ENCODE data around the gene ZGRF1. TPM values are rescaled to one million over a fixed set of nuclear protein-coding genes. Genes with fewer than 3 reads are reported as not detected.
A peak's percentile ranks its signal among the peaks of the same experiment; 100 is the strongest.
"Not testable (repeated sequence)": the region's sequence is repeated elsewhere in the genome, so short reads cannot be mapped to it uniquely, and the experiment has no call there.

Gene ZGRF1
- total RNA-seq, 4 donors from 2014 or later = 4.0 to 9.0 (median 4.6) TPM

GRCh38 chr4:112523008-112523721 lies 113.5 kb downstream of the ZGRF1 start:
- 10 to 11% methylated on average over 23 to 37 of the region's 37 CpGs for WGBS, 2 donors
- no peak for DNase-seq
- H3K36me3 ChIP-seq = no peaks in the 10 kb centered on the region
- H3K9me3 ChIP-seq = peaks cover 0 to 9% (median 0%) of the 10 kb centered on the region in 3 donors
- peak overlapping the region; percentile 11 to 62 (median 36) for H3K4me3 ChIP-seq
- peaks cover 0 to 36% (median 24%) of the 10 kb centered on the region in 3 donors for H3K4me1 ChIP-seq
- TF ChIP-seq CTCF (IDR thresholded peaks at IDR 0.05) (no peak), POLR2A (IDR thresholded peaks at IDR 0.05) (no peak)
- intact Hi-C loops (cut with DNase I) = loop anchor here (5.0 to 10.0 kb wide), 2 partner anchors 201 to 428 kb away; no protein-coding TSS in a partner anchor
- no peak overlapping the region for H3K27ac ChIP-seq
- peaks cover 20 to 100% (median 49%) of the 10 kb centered on the region in 4 donors for H3K27me3 ChIP-seq

GRCh38 chr4:112522431-112522830 lies 114.3 kb downstream of the ZGRF1 start:
- H3K36me3 ChIP-seq, H3K9me3 ChIP-seq, H3K27ac ChIP-seq, DNase-seq, H3K4me3 ChIP-seq: not testable (repeated sequence)
- Histone ChIP-seq H3K27me3 (peaks cover 21 to 100% (median 56%) of the 10 kb centered on the region in 4 donors), H3K4me1 (peaks cover 0 to 43% (median 24%) of the 10 kb centered on the region in 3 donors)
- intact Hi-C loops (cut with DNase I) = loop anchor here (5.0 to 10.0 kb wide), 2 partner anchors 200 to 428 kb away; no protein-coding TSS in a partner anchor
- 14 to 19% methylated on average over 10 to 17 of the region's 17 CpGs for WGBS, 2 donors

GRCh38 chr4:112521123-112522023 lies 115.3 kb downstream of the ZGRF1 start:
- peak overlapping the region in 1 of 4 donors; percentile 18 for H3K4me3 ChIP-seq
- WGBS, 2 donors = 12 to 15% methylated on average over 22 to 25 of the region's 30 CpGs
- TF ChIP-seq CTCF (IDR thresholded peaks at IDR 0.05) (no peak), POLR2A (IDR thresholded peaks at IDR 0.05) (no peak)

GRCh38 chr4:112520598-112521122 lies 116.0 kb downstream of the ZGRF1 start:
- Histone ChIP-seq H3K9me3 (peaks cover 0 to 9% (median 0%) of the 10 kb centered on the region in 3 donors), H3K27me3 (peaks cover 32 to 100% (median 65%) of the 10 kb centered on the region in 4 donors), H3K4me3 (peak overlapping the region in 1 of 4 donors; percentile 18), H3K27ac (no peak overlapping the region), H3K4me1 (peaks cover 17 to 60% (median 41%) of the 10 kb centered on the region in 3 donors), H3K36me3 (no peaks in the 10 kb centered on the region)
- DNase-seq = no peak
- 13 to 14% methylated on average over 12 to 25 of the region's 25 CpGs for WGBS, 2 donors
- intact Hi-C loops (cut with DNase I) = loop anchor here (5.0 to 10.0 kb wide), 2 partner anchors 198 to 426 kb away; no protein-coding TSS in a partner anchor
- TF ChIP-seq POLR2A (IDR thresholded peaks at IDR 0.05) (no peak), CTCF (IDR thresholded peaks at IDR 0.05) (no peak)

More at GRCh38 chr4:112521123-112522023, 115.3 kb downstream of the ZGRF1 start:
- Histone ChIP-seq H3K36me3 (no peaks in the 10 kb centered on the region), H3K27me3 (peaks cover 32 to 100% (median 65%) of the 10 kb centered on the region in 4 donors), H3K27ac (no peak overlapping the region), H3K4me1 (peaks cover 9 to 53% (median 34%) of the 10 kb centered on the region in 3 donors), H3K9me3 (peaks cover 0 to 9% (median 0%) of the 10 kb centered on the region in 3 donors)
- intact Hi-C loops (cut with DNase I) = loop anchor here (5.0 to 10.0 kb wide), 2 partner anchors 199 to 427 kb away; no protein-coding TSS in a partner anchor
- DNase-seq = no peak

All from esophagus squamous epithelium (tissue), 5 donors.